UCSD-AML1 (cell line): ENCODE results near the gene ZC3H10.
"Not testable (repeated sequence)": the region's sequence is repeated elsewhere in the genome, so short reads cannot be mapped to it uniquely, and the experiment has no call there.

Experiments
- DNase-seq: peaks from one replicate; lab custom pipeline; 2025; ENCODE audit not compliant: unreplicated experiment; lab: John Stamatoyannopoulos, UW

ZC3H10 gene

GRCh38 chr12:56117778-56118687, at the start of gene ZC3H10:
Gene ZC3H10, plus strand, starts transcription at chr12:56118266. Its CDS starts 2,297 bp downstream, at chr12:56120563.
- peak; percentile 97 for DNase-seq

- no peak for DNase-seq
Observed at GRCh38 chr12:56071648-56072047, 46.4 kb upstream of the ZC3H10 start.

- DNase-seq: no peak
Observed at GRCh38 chr12:56074396-56074795, 43.7 kb upstream of the ZC3H10 start.

GRCh38 chr12:56077966-56078365, 40.1 kb upstream of the ZC3H10 start:
- not testable (repeated sequence) for DNase-seq

- DNase-seq: no peak
Observed at GRCh38 chr12:56078427-56078826, 39.6 kb upstream of the ZC3H10 start.

GRCh38 chr12:56078931-56079722, 38.9 kb upstream of the ZC3H10 start:
- peak; percentile 81 for DNase-seq

- DNase-seq: peak; percentile 34
Observed at GRCh38 chr12:56079723-56080555, 38.1 kb upstream of the ZC3H10 start, which contains the start of gene ERBB3. Gene ERBB3, plus strand, starts transcription at chr12:56080165. Its CDS starts 136 bp downstream, at chr12:56080301.

- DNase-seq: no peak
Observed at GRCh38 chr12:56080556-56081138, 37.4 kb upstream of the ZC3H10 start.

GRCh38 chr12:56081393-56082347, 36.4 kb upstream of the ZC3H10 start:
- DNase-seq: no peak

- DNase-seq: no peak
Observed at GRCh38 chr12:56082382-56082781, 35.7 kb upstream of the ZC3H10 start.

GRCh38 chr12:56082967-56083366, 35.1 kb upstream of the ZC3H10 start:
- no peak for DNase-seq

GRCh38 chr12:56084958-56085543, 33.0 kb upstream of the ZC3H10 start:
- peak; percentile 46 for DNase-seq

GRCh38 chr12:56086096-56086495, 32.0 kb upstream of the ZC3H10 start:
- no peak for DNase-seq

GRCh38 chr12:56086608-56087007, 31.5 kb upstream of the ZC3H10 start:
- DNase-seq: no peak

- no peak for DNase-seq
Observed at GRCh38 chr12:56087220-56087619, 30.8 kb upstream of the ZC3H10 start.

GRCh38 chr12:56097738-56098137, 20.3 kb upstream of the ZC3H10 start:
- no peak for DNase-seq

GRCh38 chr12:56098592-56098991, 19.5 kb upstream of the ZC3H10 start:
- no peak for DNase-seq

- DNase-seq: no peak
Observed at GRCh38 chr12:56099787-56100186, 18.3 kb upstream of the ZC3H10 start.

- DNase-seq: no peak
Observed at GRCh38 chr12:56101045-56101444, 17.0 kb upstream of the ZC3H10 start.
